Measurements from ENCODE around the gene RIC8A.
A peak's percentile ranks its signal among the peaks of the same experiment; 100 is the strongest.
"Not testable (repeated sequence)": the region's sequence is repeated elsewhere in the genome, so short reads cannot be mapped to it uniquely, and the experiment has no call there.

RIC8A gene

DNA sequence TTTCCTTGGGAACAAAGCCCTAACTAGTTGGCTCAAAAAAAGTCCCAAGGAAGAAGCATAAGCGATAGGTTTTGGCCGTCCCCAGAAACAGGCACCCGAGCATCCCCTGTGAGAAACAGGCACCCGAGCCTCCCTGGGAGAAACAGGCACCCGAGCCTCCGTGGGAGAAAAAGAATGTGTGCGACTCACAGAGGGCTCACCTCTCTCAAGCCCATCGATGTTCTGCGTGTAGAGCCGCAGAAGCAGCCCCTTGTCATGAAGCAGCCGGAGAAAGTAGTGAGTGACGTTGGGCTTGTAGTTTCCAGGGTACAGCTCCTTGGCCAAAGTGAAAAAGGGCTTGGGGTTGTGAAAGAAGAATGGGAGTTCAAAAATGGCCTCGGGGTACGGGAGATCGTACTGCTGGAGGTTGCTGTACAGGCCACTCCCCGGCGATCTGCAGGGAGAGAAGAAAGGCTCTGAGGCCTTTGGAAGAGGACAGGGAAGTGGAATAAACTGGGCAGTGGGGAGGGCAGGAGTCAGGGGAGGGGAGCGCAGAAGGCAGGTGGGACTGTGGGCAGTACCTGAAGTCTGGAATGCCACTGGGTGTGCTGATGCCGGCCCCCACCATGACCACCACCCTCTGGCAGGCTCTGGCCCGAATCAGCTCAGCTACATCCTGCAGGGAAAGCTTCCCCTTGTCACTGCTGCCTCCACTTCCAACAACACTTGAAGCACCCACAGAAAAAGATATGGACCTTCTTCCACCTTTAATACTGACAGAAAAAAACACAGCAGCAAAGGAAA lies 25.5 kb downstream of the RIC8A start:
- no peak for TF ChIP-seq CTCF (conservative IDR thresholded peaks at IDR 0.05; ENCODE audit: low read length)
- DNase-seq (ENCODE audit: low read depth): no peak
- no peak overlapping the region for H3K4me3 ChIP-seq (ENCODE audit: low read length)

GRCh38 chr11:235180-235579 lies 27.7 kb downstream of the RIC8A start:
- peak overlapping the region; percentile 88 for H3K4me3 ChIP-seq (ENCODE audit: low read length)
- DNase-seq (ENCODE audit: low read depth): no peak

GRCh38 chr11:235609-235996 lies 28.1 kb downstream of the RIC8A start:
- no peak for DNase-seq (ENCODE audit: low read depth)
- TF ChIP-seq CTCF (conservative IDR thresholded peaks at IDR 0.05; ENCODE audit: low read length): no peak
- peak overlapping the region; percentile 88 for H3K4me3 ChIP-seq (ENCODE audit: low read length)

More at GRCh38 chr11:235180-235579, 27.7 kb downstream of the RIC8A start:
- TF ChIP-seq CTCF (conservative IDR thresholded peaks at IDR 0.05; ENCODE audit: low read length): no peak

DNA sequence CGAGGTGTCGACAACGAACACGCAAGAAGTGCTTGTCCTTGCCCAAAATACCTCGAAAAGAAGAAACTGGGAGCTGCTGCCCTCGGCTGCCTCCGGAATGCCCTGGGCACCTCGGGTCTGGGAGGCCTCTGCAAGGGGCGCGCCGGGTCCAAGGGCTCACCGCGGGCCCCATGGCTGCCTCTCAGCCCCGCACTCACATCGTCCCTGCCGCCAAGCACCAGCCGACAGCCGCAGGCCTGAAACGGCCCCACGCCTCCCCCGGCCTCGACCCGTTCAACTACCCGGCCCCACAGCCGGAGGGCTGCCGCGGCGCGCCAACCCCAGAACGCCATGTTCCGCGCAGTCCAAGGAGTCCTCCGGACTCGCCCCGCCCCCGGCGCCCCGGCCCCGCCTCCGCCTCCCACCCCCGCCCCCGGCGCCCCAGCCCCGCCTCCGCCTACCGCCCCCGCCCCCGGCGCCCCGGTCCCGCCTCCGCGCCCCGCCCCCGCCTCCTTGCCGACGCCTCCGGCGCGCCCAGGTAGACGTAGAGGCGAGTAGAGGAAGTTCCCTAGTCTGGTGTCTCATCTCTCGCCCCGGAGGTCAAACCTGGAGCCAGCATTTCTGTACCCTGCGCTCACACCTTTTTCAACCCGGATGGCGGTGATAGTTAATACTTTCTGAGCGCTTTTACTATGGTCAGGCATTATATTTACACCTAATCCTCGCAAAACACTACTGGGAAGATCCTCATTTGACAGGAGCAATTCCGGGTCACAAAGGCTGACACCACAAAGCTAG lies 28.7 kb downstream of the RIC8A start, which contains the start of gene SIRT3:
Gene SIRT3, minus strand, starts transcription at position 346 of the 777 bp plus-strand sequence. Its CDS starts 14 bp downstream, at position 332.
- peak; percentile 70 for DNase-seq (ENCODE audit: low read depth)
- peak within 1 kb of the TSS; percentile 94 for H3K4me3 ChIP-seq (ENCODE audit: low read length)
- peak; percentile 13; the same call in 1 of the 2 replicates for TF ChIP-seq CTCF (conservative IDR thresholded peaks at IDR 0.05; ENCODE audit: low read length)

DNA sequence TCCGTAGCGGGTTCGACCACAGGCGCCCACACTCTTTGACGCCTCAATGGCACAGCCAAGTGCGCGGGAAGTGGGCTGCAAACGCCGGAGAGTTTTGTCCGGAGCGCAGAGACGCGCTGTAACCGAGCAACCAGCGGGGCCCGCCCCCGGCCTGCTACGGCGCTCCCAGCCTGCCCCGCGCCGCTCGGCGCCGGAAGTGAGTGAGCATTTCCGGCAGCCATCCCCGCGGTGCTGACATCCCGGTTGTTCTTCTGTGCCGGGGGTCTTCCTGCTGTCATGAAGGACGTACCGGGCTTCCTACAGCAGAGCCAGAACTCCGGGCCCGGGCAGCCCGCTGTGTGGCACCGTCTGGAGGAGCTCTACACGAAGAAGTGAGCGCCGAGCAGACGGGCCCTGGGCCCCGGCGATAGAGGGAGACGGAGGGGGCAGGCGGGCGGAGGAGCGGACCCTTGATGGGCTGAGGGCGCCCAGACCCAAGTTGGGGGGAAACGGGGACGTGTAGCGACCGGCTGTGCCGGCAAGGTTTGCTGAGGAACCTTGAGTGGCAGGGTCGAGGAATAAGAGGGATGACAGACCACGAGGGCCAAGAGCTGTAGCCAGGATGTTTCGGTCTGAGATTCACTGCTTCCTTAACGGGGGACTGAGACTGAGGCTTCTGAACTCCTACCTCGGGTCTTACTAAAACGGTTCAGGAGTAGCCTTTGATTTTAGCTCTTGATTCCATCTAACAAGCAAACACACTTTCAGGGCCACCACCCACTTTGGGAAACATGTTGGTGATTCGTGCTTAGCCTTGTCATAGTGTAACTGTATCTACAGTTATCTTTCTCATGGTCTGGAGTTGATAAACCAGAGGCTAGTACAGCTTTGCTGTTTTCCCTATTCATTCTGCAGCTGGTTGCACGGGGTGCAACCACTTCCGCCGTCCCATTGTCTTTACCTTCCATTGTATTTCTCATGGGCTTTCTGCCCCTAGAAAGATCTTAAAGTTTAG lies 29.6 kb downstream of the RIC8A start, which contains the start of gene PSMD13:
Gene PSMD13, plus strand, starts transcription at position 203 of the 994 bp plus-strand sequence. Its CDS starts 74 bp downstream, at position 277.
- no peak for TF ChIP-seq CTCF (conservative IDR thresholded peaks at IDR 0.05; ENCODE audit: low read length)
- DNase-seq (ENCODE audit: low read depth): peak; percentile 74
- peak within 1 kb of the TSS; percentile 94 for H3K4me3 ChIP-seq (ENCODE audit: low read length)

GRCh38 chr11:238346-238745 lies 30.8 kb downstream of the RIC8A start:
- H3K4me3 ChIP-seq (ENCODE audit: low read length); DNase-seq (ENCODE audit: low read depth): not testable (repeated sequence)
